HG03103 (cell line): Measurements from ENCODE around the gene MTRFR.

ENCODE experiments used
- ATAC-seq: cut with Tn5 transposase; IDR thresholded peaks from one replicate; pipeline ENCODE4 v1.9.1; 2021; ENCODE audit warnings: low read depth; ENCODE audit not compliant: unreplicated experiment

MTRFR gene

DNA sequence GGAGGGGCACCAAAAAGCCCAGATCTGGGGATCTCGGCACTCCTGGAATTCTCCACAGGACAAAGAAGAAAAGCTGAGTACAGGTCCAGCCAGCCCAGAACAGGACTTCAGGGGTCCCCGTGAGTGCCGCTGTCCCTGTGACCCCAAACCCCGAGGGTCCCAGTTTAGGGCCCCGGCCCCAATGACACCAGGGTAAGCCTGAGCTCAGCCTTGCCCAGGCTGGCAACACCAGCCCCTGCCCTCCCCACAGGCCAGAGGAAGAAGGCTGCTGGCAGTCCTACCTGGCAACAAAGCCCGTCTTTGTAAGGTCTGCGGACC lies 36.6 kb downstream of the MTRFR start:
- ATAC-seq, result no peak

DNA sequence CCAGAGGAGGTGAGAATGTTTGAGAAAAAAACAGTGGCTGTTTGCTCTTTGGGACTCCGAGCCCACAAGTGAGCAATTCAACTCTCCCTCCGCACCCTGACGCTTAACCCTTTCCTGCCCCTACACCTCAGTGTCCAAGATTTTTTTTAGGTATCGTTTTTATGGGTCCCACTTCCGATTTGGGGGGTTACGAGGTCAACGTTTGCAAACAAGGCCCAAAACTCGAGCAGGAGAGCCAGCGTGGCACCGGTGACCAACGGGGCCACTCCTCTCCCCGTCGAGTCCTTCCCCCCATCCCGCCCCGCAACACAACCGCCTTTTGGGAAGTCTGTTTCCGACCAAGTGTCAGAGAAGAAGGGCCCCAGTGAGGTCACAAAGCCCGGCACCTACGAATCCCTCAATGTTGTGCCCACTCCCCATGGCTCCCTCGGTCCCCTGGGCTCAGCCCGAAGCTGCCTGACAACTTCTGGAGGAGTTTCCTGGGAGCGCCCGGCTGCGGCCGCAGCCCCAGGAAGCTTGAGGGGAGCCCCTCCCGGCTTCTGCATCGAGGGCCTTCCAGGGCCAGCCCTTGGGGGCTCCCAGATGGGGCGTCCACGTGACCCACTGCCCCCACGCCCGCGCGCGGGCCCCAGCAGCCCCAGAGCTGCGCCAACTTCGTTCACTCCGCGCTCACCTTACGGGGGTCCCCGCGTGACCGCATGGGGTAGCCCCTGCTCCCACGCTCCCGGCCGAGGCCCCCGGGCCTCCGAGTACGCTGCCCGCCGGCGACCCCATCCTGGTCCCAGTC lies 37.2 kb downstream of the MTRFR start:
- peak; percentile 6 for ATAC-seq

GRCh38 chr12:123271001-123271668 lies 37.9 kb downstream of the MTRFR start:
- ATAC-seq, result peak; percentile 51

DNA sequence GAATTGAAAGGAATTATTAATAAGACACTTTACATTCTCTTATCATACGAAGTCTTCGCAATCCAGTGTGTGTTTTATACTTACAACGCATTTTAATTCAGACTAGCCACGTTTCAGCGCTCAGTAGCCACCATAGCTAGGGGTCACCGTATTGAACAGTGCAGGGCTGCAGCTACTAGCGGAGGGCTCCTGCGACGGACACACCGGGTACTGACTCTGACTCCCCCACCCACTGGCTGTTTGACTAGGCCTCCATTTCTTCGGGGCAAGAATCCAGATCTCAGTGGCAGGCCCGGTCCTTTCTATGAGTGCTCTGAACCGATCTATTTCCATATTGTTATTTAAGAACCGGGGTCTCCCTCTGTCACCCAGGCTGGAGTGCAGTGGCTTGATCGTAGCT lies 39.9 kb downstream of the MTRFR start:
- no peak for ATAC-seq

DNA sequence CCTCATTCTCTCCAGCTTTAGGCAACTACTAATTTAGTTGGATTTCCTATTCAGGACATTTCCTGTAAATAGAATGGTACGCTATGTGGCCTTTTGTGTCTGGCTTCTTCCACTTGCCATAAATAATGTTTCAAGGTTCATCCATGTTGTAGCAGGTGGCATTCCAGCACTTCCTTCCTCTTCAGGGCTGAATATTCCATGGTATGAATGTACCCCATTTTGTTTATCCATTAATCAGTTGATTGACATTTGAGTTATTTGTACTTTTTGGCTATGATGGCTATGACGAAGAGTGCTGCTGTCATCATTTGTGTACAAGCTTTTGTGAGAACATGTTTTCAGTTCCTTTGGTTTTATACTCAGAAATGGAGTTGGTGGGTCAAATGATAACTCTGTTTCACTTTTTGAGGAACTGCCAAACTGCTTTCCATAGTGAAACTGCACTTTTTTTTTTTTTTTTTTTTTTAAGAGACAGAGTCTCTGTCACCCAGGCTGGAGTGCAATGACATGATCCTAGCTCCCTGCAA lies 44.9 kb downstream of the MTRFR start:
- peak; percentile 76 for ATAC-seq

- no peak for ATAC-seq
Observed at GRCh38 chr12:123280971-123281370, 47.7 kb downstream of the MTRFR start.

DNA sequence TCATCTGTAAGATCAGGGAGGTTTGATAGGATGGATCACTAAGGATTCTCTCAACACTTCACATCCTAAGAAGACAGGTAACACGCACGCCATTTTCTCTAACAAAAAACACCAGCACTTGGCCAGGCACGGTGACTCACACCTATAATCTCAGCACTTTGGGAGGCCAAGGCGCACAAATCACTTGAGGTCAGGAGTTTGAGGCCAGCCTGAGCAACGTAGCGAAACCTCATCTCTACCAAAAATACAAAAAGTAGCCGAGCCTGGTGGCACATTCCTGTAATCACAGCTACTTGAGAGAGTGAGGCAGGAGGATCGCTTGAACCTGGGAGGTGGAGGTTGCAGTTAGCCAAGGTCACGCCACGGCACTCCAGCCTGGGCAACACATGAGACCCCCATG lies 48.9 kb downstream of the MTRFR start:
- ATAC-seq, result no peak

DNA sequence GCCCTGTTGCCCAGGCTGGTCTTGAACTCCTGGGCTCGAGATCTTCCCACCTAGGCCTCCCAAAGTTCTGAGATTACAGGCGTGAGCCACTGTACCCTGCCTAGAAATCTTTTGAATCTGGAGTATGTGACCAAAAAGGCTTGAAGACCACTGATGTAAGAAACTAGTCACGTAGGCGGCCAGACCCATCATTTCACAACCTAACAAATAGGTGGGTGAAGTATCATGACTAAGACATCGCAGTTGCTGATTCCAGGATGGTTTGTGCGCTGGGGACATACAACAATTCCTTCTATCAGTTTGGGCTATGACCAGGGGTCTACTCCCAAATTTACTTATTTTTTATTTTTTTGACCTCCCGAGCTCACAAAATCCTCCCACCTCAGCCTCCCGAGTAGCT lies 50.2 kb downstream of the MTRFR start:
- no peak for ATAC-seq

- no peak for ATAC-seq
Observed at GRCh38 chr12:123284669-123285068, 51.4 kb downstream of the MTRFR start.

DNA sequence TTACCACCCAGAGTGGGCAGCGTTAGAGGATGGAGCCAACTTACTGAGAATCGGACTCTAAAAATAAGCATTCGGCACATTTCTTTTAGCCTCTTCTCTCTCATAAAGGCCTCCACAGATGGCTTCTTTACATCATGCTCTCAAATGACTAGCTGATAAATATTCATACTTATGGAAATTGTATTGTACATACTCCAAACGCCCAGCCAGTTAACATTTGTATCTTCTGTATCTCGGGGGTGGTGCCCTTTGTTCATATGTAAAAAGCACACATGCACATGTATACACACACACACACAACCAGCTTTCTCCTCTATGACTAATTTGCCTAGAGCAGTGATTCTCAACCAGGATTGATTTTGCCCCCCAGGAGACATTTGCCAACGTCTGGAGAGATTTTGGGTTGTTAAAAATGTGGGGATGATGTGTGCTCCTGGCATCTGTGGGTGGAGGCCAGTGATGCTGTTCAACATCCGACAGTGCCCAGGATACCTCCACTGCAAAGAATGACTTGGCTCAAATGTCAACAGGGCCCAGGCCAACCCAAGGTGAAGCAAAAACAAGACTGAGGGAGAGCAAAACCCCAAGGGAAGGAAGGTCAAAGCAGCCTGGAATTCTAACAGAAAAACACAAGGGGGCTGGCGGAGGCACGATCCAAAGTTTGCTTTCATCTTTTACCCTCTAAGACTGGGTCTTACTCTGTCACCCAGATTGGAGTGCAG lies 53.6 kb downstream of the MTRFR start:
- no peak for ATAC-seq

DNA sequence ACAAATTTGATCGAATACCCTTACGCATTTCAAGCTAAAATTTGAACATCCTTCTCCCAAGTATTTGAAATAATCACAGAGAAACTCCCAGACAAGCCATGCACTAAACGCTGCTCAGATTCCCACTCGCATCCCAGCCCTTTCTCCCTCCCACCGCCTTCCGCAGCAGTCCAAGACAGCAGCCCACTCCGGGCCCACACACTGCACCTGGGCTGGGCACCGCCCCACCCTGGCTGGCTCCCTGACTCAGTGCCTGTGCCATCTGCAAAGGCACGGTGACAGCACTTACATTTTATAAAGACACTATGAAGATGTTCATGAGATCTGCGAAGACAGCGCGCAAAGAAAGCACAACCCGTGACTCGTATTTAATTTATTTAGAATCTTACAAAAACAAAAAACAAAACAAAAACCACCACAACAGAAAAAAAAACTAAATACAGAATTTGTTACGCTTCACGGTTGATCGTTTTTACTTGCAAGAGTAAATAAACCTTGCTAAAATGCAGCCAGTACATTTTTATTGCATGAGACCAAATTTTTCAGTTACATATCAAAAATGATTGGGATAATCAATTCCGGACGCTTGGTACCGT lies 55.6 kb downstream of the MTRFR start:
- no peak for ATAC-seq

- ATAC-seq, result no peak
Observed at GRCh38 chr12:123289911-123290310, 56.7 kb downstream of the MTRFR start.

GRCh38 chr12:123293178-123293760 lies 60.0 kb downstream of the MTRFR start:
- no peak for ATAC-seq

- no peak for ATAC-seq
Observed at GRCh38 chr12:123305136-123305535, 71.9 kb downstream of the MTRFR start.

DNA sequence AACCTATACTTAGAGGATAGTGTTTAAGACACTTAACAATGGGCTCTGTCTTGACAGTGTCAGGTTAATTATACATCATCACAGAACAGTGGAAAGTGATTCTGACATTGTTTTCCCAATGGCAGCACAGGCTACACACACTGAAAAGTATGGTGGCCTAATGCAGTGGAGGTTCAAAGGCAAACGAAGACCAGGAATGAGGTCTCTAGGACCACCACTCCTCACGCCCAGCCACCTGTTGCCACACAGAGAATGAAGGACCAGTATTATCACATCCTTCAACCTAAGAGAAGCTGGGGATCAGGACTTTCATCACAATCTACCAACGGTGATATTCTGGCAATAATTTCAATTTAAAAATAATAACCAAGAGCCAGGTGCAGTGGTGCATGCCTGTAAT lies 73.0 kb downstream of the MTRFR start:
- ATAC-seq, result no peak
